ENCODE measurements around the gene PLEKHG7.

DNA sequence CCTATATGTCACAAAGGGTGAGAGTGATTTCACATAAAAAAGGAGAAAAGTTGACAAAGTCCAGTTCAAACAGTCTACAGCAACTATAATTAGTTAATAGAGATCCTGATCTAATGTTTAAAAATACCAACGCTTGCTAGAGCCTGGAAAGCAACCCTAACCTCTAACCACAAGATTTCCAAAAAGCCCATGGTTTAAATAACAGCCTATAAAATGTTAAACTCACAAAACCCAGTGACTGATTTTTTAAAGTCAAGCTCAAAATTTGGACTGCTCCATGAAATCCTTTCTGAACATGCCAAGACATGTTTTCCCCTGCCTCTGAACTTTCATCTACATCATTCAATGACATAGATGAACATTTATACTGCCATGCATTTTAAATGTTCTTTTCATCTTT lies 81.6 kb downstream of the PLEKHG7 start:
- no peak for TF ChIP-seq CTCF (IDR thresholded peaks at IDR 0.05)
- no peak for TF ChIP-seq POLR2A (IDR thresholded peaks at IDR 0.05)

Measured in body of pancreas (tissue), 4 donors.